ENCODE results near the gene LRRC49. TPM values are rescaled to one million over a fixed set of nuclear protein-coding genes. Genes with fewer than 3 reads are reported as not detected.

Gene LRRC49
- total RNA-seq, 6 experiments from 2014 or later, result 6.2 to 13.4 (median 10.2) TPM

- no peak for DNase-seq
- Mint-ChIP-seq H3K9me3 (peaks cover 18% of the 10 kb centered on the region), H3K36me3 (ENCODE audit: low read depth) (peaks cover 19% of the 10 kb centered on the region), H3K27me3 (ENCODE audit: insufficient read depth) (no peaks in the 10 kb centered on the region), H3K27ac (0 out of 2 replicates have a peak overlapping the region, but pooled peaks have one; percentile 19), H3K4me1 (ENCODE audit: low read depth) (peaks cover 32% of the 10 kb centered on the region), H3K4me3 (peak overlapping the region; percentile 60; the same call in 1 of the 2 replicates)
- no peak for TF ChIP-seq CTCF (IDR thresholded peaks at IDR 0.05)
Measured at GRCh38 chr15:70954171-70954570, 61.5 kb downstream of the LRRC49 start.

GRCh38 chr15:70954733-70955132 is 62.1 kb downstream of the LRRC49 start:
- TF ChIP-seq CTCF (IDR thresholded peaks at IDR 0.05), result no peak
- H3K36me3 Mint-ChIP-seq (ENCODE audit: low read depth), result peaks cover 19% of the 10 kb centered on the region
- peak overlapping the region; percentile 19; the same call in 1 of the 2 replicates for H3K27ac Mint-ChIP-seq
- H3K4me3 Mint-ChIP-seq, result peak overlapping the region; percentile 60
- peaks cover 18% of the 10 kb centered on the region for H3K9me3 Mint-ChIP-seq
- H3K27me3 Mint-ChIP-seq (ENCODE audit: insufficient read depth), result no peaks in the 10 kb centered on the region
- DNase-seq, result no peak
- H3K4me1 Mint-ChIP-seq (ENCODE audit: low read depth), result peaks cover 32% of the 10 kb centered on the region

- no peak for TF ChIP-seq CTCF (IDR thresholded peaks at IDR 0.05)
- Mint-ChIP-seq H3K4me1 (ENCODE audit: low read depth) (peaks cover 32% of the 10 kb centered on the region), H3K27ac (peak overlapping the region; percentile 6; the same call in 1 of the 2 replicates), H3K36me3 (ENCODE audit: low read depth) (peaks cover 21% of the 10 kb centered on the region), H3K27me3 (ENCODE audit: insufficient read depth) (no peaks in the 10 kb centered on the region), H3K4me3 (peak overlapping the region; percentile 60), H3K9me3 (peaks cover 18% of the 10 kb centered on the region)
- DNase-seq, result peak; percentile 77
Measured at GRCh38 chr15:70955151-70955550, 62.5 kb downstream of the LRRC49 start.

DNA sequence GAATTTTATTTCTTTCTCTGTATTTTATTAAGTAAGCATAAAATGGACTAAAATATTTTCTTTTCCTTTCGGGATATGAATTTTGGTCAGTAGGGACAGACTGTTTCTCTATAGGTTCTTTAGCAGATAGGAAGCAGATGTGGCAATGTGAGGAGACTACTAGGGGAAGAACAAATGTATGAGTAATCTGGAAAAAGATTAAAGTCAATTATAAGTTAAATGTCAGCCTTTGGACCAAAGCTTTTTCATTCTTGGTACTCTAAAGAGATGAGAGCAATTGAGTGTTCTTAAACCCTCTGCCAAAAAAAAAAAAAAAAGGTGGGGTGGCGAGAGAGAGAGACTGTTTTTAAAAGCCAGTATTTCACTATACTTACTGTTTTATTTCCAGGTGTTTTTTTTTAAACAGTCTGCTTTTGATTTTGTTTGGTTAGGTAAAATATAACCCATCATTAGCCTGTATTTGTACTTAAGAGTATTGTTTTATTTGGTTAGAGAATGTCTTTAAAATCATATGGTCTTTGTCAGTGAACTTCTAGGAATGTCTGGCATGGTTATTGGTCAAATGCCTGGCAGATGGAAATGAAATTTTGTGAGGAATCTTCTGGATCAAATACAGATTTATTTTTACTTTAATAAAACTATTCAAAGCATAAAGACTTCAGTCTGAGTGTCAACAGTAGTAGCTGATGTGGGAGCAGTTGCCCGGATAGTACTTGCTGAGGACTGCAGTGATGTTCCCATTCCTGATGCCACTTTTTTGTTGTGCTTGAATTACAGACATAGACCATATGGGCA is 63.8 kb downstream of the LRRC49 start:
- H3K27ac Mint-ChIP-seq, result no peak overlapping the region; the same call in 1 of the 2 replicates
- H3K27me3 Mint-ChIP-seq (ENCODE audit: insufficient read depth), result no peaks in the 10 kb centered on the region
- H3K36me3 Mint-ChIP-seq (ENCODE audit: low read depth), result peaks cover 13% of the 10 kb centered on the region
- DNase-seq, result peak; percentile 30
- peak overlapping the region; percentile 5; the same call in 1 of the 2 replicates for H3K4me3 Mint-ChIP-seq
- peaks cover 32% of the 10 kb centered on the region for H3K4me1 Mint-ChIP-seq (ENCODE audit: low read depth)
- TF ChIP-seq CTCF (IDR thresholded peaks at IDR 0.05), result no peak
- peaks cover 8% of the 10 kb centered on the region for H3K9me3 Mint-ChIP-seq

DNA sequence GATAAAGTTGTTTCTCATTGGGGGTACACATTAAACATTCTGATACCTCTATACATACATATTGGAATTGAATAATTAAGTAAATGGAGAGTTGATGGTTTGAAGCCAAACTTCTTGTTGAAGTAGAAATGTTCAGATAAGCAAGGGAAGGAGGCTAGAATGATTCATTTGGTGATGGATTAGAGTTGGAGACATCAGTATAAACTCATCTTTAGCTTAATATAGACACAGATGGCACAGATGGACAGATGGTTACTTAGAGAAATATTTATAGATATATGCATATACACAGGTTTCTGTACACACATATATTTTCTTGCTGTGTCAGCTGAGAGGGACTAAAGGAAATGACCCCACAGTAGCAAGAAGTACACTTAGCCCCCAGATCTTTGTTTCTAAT is 69.5 kb downstream of the LRRC49 start:
- TF ChIP-seq CTCF (IDR thresholded peaks at IDR 0.05), result no peak
- Mint-ChIP-seq H3K9me3 (no peaks in the 10 kb centered on the region), H3K27me3 (ENCODE audit: insufficient read depth) (no peaks in the 10 kb centered on the region), H3K36me3 (ENCODE audit: low read depth) (peaks cover 4% of the 10 kb centered on the region; the same call in 1 of the 2 replicates), H3K4me3 (no peak overlapping the region), H3K4me1 (ENCODE audit: low read depth) (peaks cover 15% of the 10 kb centered on the region), H3K27ac (no peak overlapping the region)
- DNase-seq, result no peak
